Calu3 (cell line): ENCODE results near the gene HACD1. TPM values are rescaled to one million over a fixed set of nuclear protein-coding genes. Genes with fewer than 3 reads are reported as not detected.

Experiments
- BruUV-seq: library from RNA; stranded (reverse); fragments of 400-500 nt; replicated peaks from 2 replicates; lab custom pipeline; 2021; lab: Mats Ljungman, UMichigan
- CTCF ChIA-PET: fragments of 300-600 bp; sonication (Branson Sonifier 250); formaldehyde crosslinking; loops from one replicate; lab custom pipeline; 2022; ENCODE audit warnings: antibody characterized with exemption; lab: Charles Lee
- DNase-seq: peaks from one replicate; pipeline ENCODE4 v3.0.0; 2022
- H3K27ac Mint-ChIP-seq: one replicate; pipeline ENCODE4 v1.8.0; 2022; ENCODE audit warnings: mixed read lengths; ENCODE audit not compliant: unreplicated experiment
- H3K27me3 Mint-ChIP-seq: one replicate; pipeline ENCODE4 v1.8.0; 2022; ENCODE audit warnings: mixed read lengths; ENCODE audit not compliant: unreplicated experiment
- H3K36me3 Mint-ChIP-seq: one replicate; pipeline ENCODE4 v1.8.0; 2022; ENCODE audit warnings: mild to moderate bottlenecking, moderate library complexity, mixed read lengths; ENCODE audit not compliant: insufficient read depth, unreplicated experiment
- H3K4me1 Mint-ChIP-seq: one replicate; pipeline ENCODE4 v1.8.0; 2022; ENCODE audit warnings: mild to moderate bottlenecking, low read depth, mixed read lengths; ENCODE audit not compliant: unreplicated experiment
- H3K4me3 Mint-ChIP-seq: one replicate; pipeline ENCODE4 v1.8.0; 2022; ENCODE audit warnings: mild to moderate bottlenecking, low read depth, moderate library complexity, mixed read lengths; ENCODE audit not compliant: unreplicated experiment
- H3K9me3 Mint-ChIP-seq: one replicate; pipeline ENCODE4 v1.8.0; 2022; ENCODE audit warnings: low read depth, mixed read lengths; ENCODE audit not compliant: unreplicated experiment
- intact Hi-C: fragments of 100-400 bp; cut with micrococcal nuclease; formaldehyde crosslinking; loops from one replicate; pipeline ENCODE4 v1.10.0; 2022; ENCODE audit not compliant: unreplicated experiment
- total RNA-seq: library from RNA; stranded (reverse); gene quantifications from 2 replicates; pipeline ENCODE4 v1.2.3, GENCODE V29; 2022
- TF ChIP-seq, protein P1 (sequence below): fragments of 200-600 bp; IDR thresholded peaks from one replicate; pipeline ENCODE4 v1.8.0; 2022; ENCODE audit warnings: antibody characterized with exemption; ENCODE audit not compliant: unreplicated experiment

The HACD1 gene
- total RNA-seq, 1 experiment from 2014 or later = 17.3 TPM

DNA sequence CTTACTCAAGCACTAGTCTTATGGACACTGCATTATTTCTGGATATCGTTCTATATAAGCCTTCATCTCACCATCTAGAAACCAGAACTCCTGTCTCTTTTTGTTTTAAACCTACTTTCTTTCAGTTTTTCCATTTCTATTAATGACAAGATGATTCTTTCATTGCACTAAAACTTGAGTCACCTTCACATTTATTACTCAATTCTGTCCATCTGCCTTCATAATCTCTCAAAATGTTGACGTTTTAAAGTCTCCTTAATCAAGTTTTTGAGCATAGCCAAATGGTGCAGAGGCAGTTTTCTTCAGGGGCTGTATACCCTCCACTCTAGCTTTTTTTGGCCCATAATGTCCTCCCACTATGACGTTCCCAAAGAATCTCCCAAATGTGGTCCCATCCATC is 44.3 kb upstream of the HACD1 start:
- Mint-ChIP-seq H3K27me3 (no peaks in the 10 kb centered on the region), H3K4me3 (no peak overlapping the region), H3K9me3 (no peaks in the 10 kb centered on the region), H3K27ac (no peak overlapping the region), H3K36me3 (peaks cover 5% of the 10 kb centered on the region), H3K4me1 (peaks cover 29% of the 10 kb centered on the region)
- CTCF ChIA-PET = no interaction called here
- no peak for DNase-seq
- intact Hi-C loops = no loop called here
- TF ChIP-seq, protein P1, sequence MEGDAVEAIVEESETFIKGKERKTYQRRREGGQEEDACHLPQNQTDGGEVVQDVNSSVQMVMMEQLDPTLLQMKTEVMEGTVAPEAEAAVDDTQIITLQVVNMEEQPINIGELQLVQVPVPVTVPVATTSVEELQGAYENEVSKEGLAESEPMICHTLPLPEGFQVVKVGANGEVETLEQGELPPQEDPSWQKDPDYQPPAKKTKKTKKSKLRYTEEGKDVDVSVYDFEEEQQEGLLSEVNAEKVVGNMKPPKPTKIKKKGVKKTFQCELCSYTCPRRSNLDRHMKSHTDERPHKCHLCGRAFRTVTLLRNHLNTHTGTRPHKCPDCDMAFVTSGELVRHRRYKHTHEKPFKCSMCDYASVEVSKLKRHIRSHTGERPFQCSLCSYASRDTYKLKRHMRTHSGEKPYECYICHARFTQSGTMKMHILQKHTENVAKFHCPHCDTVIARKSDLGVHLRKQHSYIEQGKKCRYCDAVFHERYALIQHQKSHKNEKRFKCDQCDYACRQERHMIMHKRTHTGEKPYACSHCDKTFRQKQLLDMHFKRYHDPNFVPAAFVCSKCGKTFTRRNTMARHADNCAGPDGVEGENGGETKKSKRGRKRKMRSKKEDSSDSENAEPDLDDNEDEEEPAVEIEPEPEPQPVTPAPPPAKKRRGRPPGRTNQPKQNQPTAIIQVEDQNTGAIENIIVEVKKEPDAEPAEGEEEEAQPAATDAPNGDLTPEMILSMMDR = no peak
- no TSS peak for BruUV-seq

DNA sequence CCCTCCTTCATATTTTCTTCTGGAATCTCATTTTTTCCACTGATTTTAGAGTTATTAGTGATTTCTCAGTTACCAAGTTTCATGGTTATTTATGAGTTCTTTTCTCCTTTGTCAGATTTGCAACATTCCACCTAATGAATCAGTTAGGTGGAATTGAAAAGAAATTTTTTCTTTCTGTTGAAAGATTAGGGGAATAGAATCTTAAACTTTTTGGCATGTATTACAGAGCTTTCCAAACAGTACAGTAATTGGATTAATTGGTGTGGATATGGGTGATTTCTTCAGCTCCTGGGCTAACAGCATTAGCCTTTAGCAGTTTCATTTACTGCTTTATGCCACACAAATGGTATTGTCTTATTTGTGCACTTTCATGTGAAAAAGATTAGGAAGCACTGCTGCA is 43.7 kb upstream of the HACD1 start:
- no peaks in the 10 kb centered on the region for H3K27me3 Mint-ChIP-seq
- no peak for DNase-seq
- no peak overlapping the region for H3K27ac Mint-ChIP-seq
- TF ChIP-seq, protein P1 = no peak
- peaks cover 34% of the 10 kb centered on the region for H3K4me1 Mint-ChIP-seq
- peaks cover 5% of the 10 kb centered on the region for H3K36me3 Mint-ChIP-seq
- CTCF ChIA-PET = no interaction called here
- intact Hi-C loops = no loop called here
- no peak overlapping the region for H3K4me3 Mint-ChIP-seq
- H3K9me3 Mint-ChIP-seq = no peaks in the 10 kb centered on the region
- no TSS peak for BruUV-seq

DNA sequence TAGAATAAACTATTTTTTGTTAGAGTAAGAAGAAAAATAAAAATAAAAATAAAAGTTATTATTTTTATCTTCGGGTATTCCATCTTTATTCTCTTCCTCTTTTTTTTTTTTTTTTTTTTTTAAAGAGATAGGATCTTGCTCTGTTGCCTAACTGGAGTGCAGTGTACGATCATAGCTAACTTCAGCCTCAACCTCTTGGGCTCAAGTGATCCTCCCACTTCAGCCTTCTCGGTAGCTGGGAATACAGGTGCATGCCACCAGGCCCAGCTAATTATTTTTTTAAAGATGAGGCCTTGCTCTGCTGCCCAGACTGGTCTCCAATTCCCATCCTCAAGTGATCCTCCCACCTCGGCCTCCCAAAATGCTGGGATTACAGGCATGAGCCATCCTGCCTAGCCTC is 42.2 kb upstream of the HACD1 start:
- intact Hi-C loops = no loop called here
- no TSS peak for BruUV-seq
- TF ChIP-seq, protein P1 = no peak
- Mint-ChIP-seq H3K36me3 (peaks cover 2% of the 10 kb centered on the region), H3K27ac (no peak overlapping the region), H3K27me3 (no peaks in the 10 kb centered on the region), H3K4me3 (no peak overlapping the region), H3K4me1 (peaks cover 41% of the 10 kb centered on the region), H3K9me3 (no peaks in the 10 kb centered on the region)
- CTCF ChIA-PET = no interaction called here
- DNase-seq = no peak

DNA sequence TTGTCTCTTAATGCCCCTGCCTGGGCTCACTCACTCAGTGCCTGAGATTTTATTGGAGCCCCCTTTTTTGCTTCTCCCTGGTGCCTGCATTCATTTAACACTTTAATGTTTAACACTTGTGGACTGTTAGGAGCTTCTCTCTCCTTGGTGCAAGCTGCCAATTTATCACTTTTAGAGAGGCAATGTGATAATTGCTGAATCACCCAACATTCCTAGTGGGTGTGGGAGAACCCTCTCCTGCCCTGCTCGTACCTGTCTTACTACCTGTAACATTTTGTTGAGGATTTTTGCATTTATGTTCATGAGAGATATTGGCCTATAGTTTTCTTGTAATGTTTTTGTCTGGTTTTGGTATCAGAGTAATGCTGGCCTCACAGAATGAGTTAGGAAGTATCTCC is 39.9 kb upstream of the HACD1 start:
- BruUV-seq = no TSS peak
- intact Hi-C loops = no loop called here
- Mint-ChIP-seq H3K9me3 (no peaks in the 10 kb centered on the region), H3K4me3 (peak overlapping the region; percentile 49), H3K4me1 (peaks cover 39% of the 10 kb centered on the region), H3K27ac (peak overlapping the region; percentile 82), H3K27me3 (no peaks in the 10 kb centered on the region), H3K36me3 (no peaks in the 10 kb centered on the region)
- TF ChIP-seq, protein P1 = no peak
- no peak for DNase-seq
- CTCF ChIA-PET = no interaction called here
